ENCODE results near the gene PARK7.

The PARK7 gene

GRCh38 chr1:8032366-8032910 is 70.9 kb downstream of the PARK7 start:
- no CpG with 5 or more reads among the region's 3 CpGs for WGBS (ENCODE audit: insufficient coverage, insufficient read length)
- Histone ChIP-seq H3K9me3 (ENCODE audit: control insufficient read depth, insufficient read depth, low read length) (no peaks in the 10 kb centered on the region), H3K4me3 (ENCODE audit: low read length) (no peak overlapping the region), H3K36me3 (ENCODE audit: control insufficient read depth, insufficient read depth, low read length) (no peaks in the 10 kb centered on the region), H3K4me1 (ENCODE audit: control insufficient read depth, insufficient read depth, low read length) (no peaks in the 10 kb centered on the region), H3K27ac (ENCODE audit: low read length) (no peak overlapping the region), H3K27me3 (ENCODE audit: control insufficient read depth, insufficient read depth, low read length) (no peaks in the 10 kb centered on the region)
- no peak for DNase-seq (ENCODE audit: low read depth, low spot score)

GRCh38 chr1:8033322-8033721 is 71.8 kb downstream of the PARK7 start:
- no peak for DNase-seq (ENCODE audit: low read depth, low spot score)
- no peaks in the 10 kb centered on the region for H3K9me3 ChIP-seq (ENCODE audit: control insufficient read depth, insufficient read depth, low read length)
- H3K4me1 ChIP-seq (ENCODE audit: control insufficient read depth, insufficient read depth, low read length): no peaks in the 10 kb centered on the region
- H3K4me3 ChIP-seq (ENCODE audit: low read length): no peak overlapping the region
- WGBS (ENCODE audit: insufficient coverage, insufficient read length): no CpG with 5 or more reads among the region's 6 CpGs
- H3K36me3 ChIP-seq (ENCODE audit: control insufficient read depth, insufficient read depth, low read length): no peaks in the 10 kb centered on the region
- no peaks in the 10 kb centered on the region for H3K27me3 ChIP-seq (ENCODE audit: control insufficient read depth, insufficient read depth, low read length)
- H3K27ac ChIP-seq (ENCODE audit: low read length): no peak overlapping the region

Measured in iPS DF 6.9 (cell line).